HS-5 (cell line): ENCODE measurements around the gene PDE9A.

Experiments used
- DNase-seq: peaks from one replicate; pipeline ENCODE4 v3.0.0-alpha.2; 2012; ENCODE audit warnings: low read depth

PDE9A gene

DNA sequence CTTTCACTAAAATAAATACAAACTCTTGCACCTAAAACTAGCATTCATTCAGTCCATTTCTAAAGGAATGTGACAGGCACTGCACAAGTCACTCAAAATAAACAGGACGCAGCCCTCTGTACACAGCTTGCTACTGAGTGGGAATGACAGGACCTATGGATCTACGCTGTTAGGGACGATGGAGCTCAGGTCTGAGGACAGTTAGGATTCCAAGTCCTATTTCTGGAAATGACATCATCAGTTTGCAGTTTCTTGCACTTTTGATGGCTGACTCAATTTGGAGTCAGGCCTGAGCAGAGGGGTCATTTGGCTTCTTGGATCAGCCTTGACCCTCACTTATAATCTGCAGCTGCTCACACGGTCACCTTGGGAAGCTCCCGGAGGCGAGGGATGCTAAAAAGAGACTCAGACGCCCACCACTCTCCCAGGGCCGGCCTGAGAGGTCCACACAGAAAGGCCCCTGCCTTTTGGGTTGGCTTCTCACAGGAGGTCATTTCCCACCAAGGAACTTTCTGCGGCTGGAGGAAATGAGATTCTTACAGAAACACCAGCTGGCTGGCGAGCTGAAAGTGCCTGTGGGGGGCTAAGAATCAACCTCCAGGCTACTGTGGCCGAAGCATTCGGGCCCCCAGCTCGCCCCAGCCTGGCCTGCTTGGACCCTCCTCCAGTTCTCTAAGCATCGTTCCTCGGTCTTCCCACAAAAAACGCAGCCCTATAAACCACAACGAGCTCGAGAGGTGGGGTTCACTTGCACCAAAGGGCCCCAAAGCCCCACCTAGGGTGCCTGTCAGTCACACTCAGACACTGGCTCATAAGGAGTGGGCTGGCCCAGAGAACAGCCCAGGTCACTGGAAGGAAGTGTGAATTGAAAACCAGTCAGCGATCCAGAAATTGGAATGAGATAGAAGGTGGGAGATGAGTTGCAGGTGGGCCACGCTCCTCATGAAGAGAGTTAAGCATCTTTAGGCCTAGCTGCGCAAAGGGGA, 8.9 kb upstream of the PDE9A start:
- no peak for DNase-seq

DNA sequence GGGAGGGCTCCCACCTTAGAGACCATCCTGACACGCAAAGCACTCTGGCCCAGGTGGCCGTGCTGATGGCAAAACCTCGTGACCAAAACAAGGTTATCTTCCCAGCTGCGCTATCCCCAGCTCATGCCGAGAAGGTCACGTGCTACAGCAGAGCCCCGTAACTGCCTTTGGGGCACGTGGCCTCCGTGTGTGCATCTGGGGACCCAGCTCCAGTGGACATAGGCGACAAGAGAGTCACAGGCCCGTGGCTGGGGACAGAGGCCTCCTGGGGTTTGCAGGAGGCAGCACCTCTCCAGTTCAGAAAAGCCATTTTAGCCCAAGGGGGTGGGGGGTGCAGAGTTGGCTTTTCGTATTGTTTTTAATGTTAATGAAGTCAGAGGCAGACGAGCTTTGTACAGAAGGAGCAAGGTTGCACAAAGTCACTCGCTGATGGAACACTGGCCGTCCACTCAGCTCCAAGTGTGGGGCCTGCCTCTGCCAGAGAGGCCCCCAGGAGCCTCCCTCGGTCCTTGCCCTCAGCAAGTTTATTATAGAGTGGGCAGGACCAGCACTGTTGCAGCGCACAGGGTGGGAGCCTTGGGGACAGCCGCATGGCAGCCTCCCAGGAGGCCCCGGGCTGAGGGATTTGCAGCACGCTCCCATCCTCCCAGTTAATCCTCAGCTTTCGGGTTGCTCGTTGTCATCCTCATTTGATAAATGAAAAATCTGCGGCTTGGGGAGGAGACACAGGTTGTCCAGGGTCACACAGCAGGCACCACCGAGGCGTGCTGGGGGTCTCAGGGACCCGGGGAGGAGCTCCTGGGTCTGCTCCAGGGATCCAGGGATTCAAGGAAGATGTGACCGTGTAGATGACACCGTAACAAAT, 8.0 kb upstream of the PDE9A start:
- DNase-seq, result no peak

DNA sequence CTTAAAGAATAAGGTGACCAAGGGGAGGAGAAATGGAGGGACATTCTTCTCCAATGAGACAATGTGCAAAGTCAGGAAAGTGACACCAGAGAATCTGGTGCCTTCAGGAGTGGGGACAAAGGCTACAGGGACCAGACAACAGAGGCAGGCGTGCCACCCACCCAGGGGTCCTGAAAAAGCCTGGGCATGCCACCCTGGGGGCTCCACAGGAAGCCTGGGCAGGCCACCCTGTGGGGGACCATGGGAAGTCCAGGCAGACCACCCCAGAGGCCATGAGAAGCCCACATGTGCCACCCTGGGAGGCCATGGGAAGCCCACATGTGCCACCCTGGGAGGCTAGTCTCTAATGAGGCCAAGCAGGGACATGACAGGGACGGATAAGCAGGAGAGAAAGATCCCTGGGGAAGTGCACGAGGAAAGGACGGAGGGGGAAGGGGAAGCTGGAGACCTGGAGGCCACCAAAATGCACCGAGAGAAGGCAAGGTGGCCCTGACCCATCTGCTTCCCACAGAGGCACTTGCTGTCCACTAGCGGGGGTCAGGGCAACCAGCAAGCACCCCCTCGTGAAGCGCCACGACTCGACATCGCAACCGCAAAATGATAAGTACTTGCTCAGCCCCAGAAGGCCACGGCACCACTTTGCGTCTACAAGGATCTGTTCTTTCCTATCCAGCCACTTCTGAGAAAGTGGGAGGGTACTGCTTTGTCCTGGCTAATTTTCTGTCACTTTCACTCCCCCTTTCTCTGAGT, 7.2 kb upstream of the PDE9A start:
- DNase-seq, result no peak

DNA sequence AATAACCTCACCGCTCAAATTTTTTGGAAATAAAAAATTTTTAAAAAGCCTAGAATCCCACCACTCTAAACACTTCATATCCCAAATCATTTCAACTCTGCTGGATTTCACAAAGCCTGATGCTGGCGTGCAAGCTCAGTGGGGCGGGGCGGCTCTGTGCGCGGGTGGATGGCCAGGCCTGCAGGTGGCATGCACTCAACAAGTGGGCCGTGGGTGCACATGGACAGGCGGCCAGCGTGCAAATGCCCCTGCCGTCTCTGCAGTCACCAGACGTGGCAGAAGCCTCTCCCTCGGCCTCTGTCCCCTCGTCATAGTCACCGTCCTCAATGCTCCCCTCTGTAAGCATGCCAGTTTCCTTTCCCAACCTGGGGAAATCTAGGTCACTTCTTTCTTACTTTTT, 6.6 kb upstream of the PDE9A start:
- DNase-seq, result no peak

DNA sequence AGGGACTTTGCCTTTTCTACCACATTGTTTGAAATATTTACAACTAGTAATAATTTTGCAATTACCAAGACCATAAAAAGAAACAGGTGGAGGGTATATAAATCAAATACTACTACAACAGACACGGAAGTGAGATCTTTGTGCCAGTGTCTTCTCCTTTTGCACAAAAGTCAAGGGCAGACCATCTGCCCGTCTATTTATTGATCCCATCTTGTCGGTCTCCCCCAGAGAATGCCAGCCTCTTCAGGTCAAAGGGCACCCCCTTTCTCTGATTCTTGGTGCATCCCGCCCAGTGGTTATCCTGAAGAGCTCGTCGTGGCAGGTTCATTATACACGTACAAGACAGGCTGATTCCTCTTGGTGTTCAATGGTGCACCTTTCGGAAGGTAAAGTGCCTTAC, 4.8 kb upstream of the PDE9A start:
- no peak for DNase-seq

DNA sequence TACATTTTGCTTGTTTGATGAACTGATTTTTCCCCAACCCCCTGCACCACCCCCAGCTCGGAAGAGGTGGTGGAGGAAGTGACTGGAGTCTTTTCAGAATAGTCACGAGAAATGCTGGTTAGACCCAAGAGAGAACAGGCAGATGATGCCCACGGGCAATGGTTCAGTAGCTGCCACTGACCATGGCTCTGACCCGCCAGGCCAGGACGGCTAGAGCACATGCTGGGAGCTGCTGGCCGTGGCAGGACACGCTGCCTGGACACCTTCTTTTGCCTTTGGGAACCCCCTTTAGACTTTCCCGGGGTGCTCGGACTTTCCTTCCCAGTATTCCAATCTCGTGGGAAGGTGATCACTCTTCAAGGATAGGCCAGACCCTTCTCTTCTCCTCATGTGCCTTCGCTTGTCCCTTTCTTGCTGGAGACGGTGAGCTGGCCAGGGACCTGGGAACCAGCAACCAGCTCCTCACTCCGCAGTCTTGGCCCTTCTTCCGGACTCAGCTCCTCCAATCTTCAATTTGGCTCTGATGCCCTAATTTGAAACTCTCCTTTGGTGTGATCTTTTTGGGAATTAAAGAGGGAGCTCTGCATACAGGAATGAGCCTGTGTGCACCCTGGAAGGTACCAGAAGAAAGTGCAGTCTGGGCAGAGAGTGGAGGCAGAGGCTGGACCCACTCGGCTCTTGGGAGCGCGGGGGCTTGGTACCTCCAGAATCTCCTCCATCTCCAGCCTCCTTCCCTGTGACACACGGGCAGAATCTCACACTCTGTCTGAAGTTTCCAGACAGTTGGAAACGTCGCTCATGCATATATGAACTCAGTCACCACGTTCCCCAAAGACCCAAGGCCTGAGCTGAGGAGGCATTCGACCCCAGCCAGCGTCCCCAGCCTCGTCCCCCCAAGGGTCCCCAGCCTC, 4.0 kb upstream of the PDE9A start:
- no peak for DNase-seq

DNA sequence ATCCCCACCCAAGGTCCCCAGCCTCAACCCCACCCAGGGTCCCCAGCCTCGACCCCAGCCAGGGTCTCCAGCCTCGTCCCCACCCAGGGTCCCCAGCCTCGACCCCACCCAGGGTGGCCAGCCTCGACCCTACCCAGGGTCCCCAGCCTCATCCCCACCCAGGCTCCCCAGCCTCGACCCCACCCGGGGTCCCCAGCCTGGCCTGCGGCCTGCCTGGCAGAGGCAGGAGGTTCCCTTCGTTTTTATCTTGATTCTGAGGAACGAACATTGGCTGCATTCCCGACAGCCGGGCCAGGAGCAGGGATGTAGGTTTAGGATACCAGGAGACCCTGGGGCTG, 3.4 kb upstream of the PDE9A start:
- no peak for DNase-seq

DNA sequence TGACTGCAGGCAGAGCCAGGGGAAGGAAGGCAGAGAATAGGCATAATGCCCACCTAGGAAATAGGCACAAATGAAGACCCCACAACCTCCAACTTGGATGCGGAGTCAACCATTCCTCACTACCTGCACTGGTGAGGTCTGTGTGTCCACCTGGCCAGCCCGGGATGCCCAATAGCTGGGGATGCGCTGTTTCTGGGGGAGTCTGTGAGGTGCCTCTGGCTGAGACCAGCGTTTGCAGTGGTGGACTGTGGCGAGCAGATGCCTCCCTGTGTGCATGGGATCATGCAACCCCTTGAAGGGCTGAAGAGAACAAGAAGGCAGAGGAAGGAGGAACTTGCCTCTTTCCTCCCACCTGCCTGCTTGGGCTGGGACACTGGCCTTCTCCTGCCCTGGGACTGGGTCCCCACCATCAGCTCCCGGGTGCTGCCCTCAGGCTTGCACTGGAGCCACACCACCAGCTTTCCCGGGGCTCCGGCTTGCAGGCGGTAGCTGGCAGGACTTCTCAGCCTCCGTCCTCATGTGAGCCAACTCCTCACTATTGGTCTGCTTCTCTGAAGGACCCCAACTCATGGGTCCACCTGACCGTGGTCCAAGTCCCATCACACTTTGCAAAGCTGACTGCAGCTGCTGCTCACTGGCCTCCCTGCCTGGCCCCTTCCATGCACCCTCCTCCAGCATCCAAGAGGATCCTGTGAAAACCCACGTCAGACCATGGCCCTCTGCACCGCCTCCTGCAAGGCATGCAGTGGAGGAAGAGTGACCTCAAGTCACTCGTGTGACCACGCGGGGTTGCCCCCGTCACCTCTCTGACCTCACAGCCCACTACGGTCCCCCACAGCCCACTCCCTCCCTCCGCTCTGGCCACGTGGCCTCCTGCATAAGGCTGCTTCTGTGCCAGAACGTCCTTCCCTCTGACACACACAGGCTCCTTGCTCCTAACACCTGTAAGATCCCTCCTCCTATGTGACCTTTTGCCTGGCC, 2.7 kb upstream of the PDE9A start:
- no peak for DNase-seq

DNA sequence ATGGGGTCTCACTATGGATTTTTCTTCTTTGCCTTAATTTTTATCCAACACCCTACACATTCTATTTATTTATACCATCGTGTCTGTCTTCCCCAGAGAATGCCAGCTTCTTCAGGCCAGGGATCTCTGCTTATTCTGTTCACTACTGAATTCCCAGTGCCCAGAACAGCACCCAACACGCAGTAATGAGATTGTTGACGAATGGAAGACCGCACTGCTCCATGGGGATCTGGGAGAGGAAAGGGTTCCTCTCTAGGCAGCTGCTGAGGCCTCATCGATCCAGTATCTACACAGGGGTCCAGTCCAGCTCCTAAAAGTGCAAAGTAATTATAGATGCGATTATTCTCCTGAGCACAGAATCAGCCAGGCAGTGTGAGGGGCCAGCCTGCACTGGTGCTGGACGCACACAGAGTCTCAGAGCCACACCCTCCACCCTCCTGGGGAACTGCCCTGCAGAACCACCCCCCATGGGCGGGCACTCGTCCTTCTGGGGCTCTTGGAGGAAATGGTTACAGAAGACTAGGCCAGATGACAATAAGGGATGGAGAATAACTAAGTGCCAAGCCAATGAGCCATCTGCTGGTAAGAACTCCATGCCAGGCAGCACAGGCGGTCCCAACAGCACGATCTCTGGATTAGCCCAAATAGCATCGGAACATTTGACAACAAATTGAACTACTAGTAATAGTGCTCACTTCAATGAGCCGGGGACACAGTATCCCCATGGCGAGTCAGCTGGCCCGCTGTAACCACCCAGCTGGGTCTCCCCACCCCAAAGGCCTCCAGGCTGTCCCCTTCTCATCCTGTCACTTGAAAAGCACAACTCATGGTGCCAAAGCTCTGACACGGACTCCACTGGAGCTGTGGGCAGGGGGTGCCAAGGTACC, 1.7 kb upstream of the PDE9A start:
- no peak for DNase-seq

DNA sequence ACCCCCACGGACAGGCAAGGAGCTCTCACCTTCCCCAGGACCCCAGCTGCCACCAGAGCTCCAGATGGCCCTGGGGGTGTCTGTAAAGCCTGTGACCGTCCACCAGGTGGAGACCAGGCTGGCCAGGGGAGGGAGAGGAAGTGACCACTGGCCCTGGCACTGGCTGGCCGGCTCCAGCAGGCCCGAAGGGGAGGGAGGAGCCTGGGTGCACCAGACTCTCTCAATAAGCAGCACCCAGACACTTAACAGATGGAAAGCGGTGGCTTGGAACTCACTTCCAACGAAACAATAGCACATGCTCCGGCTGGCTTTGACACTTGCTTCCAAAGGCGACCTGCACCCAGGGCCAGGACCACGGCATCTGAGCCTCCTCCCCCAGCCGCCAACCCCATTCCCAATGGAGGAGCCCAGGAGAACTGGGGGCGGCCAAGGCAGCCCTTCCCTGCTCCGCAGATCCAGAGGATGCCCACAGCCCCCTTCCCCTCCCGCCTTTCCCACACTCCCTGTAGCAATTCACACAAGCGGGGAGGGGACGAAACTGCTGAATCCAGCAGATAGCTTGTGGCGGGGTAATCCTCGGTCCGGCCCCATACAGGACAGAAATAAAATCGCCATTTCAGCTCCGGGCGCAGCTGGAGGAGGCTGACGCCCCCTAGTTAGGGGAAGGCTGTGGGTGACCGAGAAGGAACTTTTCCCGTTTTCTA, 742 bp upstream of the PDE9A start:
- no peak for DNase-seq

DNA sequence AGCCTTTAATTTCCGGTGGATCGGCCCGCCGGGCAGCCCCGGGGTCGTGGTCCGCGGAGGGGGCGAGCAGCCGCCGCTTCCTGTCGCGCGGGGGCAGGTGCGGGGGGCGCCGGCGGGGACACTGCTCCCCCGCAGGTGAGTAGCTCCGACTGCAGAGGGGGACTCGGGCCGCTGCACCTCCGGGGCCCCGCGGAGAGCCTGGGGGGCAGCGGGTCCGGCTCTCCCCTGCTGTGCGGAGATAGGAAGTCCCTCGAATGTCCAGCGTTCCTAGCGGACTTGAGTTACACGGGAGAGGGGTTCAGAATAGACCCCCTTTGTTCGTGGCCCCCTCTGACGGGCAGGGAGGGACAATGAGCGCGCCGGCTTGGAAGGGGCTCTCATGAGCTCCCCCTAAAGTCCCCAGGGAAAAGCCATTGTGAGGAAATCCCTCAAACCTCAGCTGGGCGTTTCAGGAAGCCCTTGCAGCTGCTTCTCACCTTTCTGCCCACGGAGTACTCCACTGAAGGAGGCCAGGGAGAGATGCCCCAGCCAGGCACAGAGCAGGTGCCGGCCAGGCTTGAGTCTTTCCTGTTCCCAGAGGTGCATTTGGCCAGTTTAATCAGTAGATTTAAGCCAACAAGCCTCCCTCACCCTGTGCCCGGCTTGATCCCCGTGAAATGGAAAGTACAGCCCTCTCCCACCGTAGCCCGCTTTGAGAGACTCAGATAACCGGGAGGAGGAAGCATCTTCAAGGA, 925 bp downstream of the PDE9A start:
- DNase-seq, result no peak

DNA sequence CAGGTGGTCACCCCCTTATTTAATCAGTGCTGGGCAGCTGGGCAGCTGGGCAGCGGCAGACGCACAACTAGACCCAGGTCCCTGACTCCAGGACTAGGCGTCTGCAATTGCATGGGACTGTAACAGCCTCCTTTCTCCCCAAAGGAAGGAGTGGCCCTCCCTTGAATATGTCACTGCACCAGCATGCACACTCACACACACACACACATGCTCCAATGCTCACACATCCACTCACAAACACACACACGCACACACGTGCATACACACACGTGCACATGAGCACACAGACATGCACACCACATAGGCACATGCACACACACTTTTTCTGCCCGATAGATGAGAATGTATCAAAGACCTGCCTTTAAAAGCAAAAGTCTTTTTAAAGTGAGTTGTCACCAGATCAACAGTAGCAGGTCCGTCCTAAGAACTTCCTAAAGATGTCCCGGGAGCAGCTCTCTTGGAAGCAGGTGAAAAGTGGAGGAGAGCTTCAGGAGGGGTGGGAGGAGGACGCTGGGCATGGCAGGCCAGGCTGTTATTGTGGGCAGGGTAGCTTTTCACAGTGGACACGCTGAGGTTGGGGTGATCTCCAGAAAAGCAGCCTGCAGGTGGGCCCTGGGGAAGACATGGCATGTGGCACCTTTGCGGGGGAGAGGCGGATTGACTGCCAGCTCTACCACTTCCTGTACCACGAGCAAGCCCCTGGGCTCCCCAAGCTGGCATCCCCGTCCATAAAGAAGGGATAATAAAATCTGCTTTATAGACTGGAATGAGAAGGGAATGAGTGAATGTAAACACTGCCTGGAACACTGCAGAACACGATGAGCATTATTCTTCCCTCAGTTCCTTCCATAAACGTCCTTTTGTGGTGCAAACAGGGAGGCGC, 1.7 kb downstream of the PDE9A start:
- DNase-seq, result no peak

DNA sequence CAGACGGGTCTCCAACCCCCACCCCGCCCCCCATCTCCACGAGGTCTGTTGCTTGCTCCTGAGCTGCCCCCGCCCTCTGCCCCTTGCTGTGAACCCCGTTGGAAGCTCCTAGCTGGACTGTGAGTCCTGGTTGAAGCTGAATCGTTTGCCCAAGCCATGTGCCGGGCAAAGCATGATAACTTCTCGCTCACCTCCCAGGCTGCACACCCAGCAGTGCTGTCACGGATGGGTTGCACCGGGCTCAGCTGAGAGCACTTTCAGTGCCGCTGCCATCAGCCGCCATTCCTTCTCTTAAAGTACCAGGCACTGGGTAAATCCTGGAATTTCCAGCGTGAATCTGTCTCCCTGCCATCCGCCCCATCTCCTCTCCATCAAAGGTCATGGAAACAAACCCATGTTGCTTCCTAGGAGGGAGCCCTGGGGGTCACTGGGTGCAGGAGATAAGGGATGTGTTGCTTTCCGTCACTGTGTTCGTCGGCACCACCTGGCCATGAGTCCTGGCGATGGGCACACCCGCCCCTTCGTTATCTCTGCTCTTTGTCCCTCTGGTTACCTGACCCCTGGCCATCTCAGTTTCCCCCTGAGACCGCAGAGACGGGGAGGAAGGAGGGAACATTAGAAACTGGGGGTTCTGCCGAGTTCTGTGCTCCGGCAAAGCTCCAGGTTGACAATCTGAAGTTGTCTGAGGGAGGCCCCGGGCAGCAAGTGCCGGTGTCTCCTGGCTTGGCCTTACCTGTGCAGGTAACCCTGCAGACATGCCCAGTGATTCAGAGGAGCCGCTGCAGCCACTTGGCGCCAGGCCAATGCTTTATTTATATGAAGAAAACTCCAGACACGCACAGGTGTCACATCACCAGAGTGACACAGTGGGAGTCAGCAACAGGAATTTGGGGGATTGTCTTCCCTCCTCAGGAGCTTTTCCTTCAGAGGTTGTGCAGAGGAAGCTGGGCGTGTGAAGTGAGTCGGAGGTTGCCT, 2.7 kb downstream of the PDE9A start:
- DNase-seq, result no peak

DNA sequence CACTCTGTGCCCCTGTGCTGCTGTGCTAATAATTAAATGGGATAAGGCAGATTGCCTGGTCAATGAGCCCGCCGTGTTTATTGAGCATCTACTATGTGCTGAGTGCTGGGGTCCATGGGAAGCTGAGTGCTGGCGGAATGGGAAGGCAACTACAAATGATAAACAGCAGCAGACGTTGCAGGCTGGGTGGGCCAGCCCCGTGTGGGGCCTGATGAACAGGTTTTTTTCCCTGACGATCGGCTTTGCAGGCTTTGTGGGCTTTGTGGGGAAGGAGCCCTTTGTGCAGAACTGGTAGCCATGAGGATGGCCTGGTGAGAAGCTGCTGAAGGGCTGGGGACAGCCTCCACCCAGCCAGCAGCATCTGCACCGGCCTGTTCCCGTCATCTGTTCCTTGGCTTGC, 3.5 kb downstream of the PDE9A start:
- DNase-seq, result no peak

DNA sequence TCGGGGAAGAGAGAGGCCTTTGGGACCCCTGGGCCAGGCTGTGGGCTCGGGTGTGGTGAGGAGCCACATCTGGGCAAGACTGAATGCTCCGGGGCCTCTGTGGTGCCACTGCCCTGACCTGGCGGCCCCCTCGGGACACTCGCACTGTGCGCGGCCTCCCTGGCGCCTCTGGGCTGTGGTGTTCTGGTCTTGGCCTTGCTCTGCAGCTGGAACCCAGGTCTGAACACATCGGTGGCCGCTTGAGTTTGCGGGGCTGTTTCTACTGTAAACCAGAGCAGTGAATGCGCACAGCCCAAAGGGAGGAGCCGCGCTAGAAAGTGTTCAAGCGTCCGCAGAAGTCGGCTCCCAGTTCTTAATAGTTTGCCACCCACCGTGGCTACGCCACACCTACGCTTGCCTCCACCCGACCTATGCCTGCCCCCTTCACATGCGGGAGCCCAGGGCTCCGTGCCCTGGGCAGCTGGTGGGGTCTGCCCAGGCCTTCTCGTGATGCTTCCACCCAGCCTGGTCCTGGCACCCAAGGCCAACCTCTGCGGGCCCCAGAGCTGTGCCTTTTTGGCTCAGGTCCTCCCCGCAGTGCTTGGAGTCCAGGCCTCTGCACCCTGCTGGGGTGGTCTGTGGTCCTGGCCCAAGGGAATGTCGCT, 4.4 kb downstream of the PDE9A start:
- DNase-seq, result no peak
